Endothelial cell of hepatic sinusoid (primary cell): Measurements from ENCODE around the gene ICA1L.

ENCODE experiments used
- in situ Hi-C: cut with HindIII; loops from 2 replicates; pipeline ENCODE4 v1.10.0; 2017; ENCODE audit warnings: low sequenced_read_pairs

ICA1L gene

DNA sequence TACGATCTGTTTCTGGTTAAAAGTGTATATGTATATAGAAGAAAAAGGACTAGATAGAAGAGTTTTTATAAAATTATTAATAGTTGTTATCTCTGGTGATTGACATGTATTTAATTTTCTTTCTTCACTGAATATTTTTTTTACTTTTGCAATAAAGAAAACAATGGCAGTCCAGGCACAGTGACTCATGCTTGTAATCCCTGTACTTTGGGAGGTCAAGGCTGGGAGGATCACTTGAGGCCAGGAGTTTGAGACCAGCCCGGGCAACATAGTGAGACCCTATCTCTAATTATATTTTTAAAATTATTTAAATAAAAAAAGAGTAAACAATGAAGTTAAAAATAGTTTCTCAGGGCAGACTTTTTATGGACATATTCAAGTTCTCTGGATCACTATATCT, 122.1 kb downstream of the ICA1L start:
- in situ Hi-C loops: no loop called here

DNA sequence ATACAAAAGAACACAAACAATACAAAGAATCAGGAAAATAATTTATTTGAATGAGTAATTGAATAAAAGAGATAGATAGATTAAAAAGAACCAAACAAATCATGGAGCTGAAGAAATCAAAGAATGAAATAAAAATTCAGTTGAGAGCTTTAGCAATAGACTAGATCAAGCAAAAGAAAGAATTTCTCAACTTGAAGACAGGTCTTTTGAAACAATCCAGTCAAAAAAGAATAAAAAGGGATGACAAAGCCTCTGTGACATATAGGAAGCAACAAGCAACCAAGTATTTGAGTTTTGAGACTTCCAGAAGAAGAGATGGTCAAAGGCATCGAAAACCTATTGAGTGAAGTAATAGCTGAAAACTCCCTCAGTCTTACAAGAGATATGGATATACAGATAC, 128.0 kb downstream of the ICA1L start:
- in situ Hi-C loops: no loop called here

DNA sequence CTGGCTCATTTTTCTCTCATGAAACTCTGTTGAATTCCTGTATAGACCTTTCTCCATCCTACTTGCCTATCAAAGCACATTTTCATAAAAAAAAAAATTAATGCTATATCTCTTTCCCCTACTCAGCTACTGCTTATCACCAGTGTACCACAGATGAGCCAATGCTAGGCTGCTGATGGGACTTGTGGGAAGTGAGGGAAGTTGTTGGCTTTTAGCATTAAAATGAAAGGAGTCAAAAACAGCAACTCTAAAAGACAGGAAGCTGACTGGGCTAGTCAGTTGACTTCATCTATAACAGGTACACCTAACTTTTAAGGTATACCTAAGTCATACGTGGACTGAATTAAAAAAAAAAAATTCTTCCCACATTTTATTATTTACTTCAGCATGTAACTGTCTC, 134.7 kb downstream of the ICA1L start:
- in situ Hi-C loops: no loop called here

DNA sequence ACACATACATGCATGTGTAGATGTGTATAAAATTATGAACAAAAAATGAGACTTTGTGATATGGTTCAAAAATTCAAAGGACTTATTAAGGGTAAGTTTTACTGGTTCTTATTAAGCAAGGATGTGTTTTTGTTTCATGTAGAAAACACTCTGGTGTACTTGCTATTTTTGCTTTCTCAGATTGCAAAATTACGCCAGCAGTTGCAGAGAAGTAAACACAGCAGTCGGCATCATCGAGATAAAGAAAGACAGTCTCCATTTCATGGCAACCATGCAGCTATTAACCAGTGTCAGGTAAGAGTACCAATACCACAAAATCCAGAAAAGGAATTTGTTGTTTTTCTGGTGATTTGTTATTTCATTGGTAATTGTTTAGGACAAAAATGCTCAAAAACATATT, 145.5 kb downstream of the ICA1L start:
- in situ Hi-C loops: no loop called here

DNA sequence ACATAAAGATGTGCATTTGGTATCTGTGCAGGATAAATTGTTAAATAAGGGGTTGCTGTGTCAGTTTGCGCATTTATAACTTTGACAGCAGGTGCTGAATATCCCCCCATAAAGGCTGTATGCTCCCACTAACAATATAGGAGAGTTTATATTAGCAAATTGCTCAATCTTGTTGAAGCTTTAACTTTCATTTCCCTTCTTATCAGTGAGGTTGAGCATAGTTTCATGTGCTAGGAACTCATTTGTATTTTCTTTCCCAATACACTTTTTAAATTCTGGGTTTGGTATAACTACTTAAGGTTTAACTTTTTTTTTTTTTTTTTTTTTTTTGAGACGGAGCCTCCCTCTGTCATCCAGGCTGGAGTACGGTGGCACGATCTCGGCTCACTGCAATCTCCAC, 147.8 kb downstream of the ICA1L start:
- in situ Hi-C loops: no loop called here
